NOMO-1 treated with dmso at 0.1 percent for 144 hours (cell line): ENCODE data around the gene GLCCI1.

Source experiments
- DNase-seq: peaks from one replicate; lab custom pipeline; 2025; ENCODE audit not compliant: unreplicated experiment; lab: John Stamatoyannopoulos, UW

Gene GLCCI1

GRCh38 chr7:8126601-8127167 lies 158.1 kb downstream of the GLCCI1 start:
- DNase-seq: no peak

GRCh38 chr7:8128449-8129317 lies 160.1 kb downstream of the GLCCI1 start:
- no peak for DNase-seq

GRCh38 chr7:8129318-8129659 lies 160.7 kb downstream of the GLCCI1 start:
- no peak for DNase-seq

- no peak for DNase-seq
Measured at GRCh38 chr7:8130663-8131062, 162.1 kb downstream of the GLCCI1 start.

GRCh38 chr7:8131694-8132605 lies 163.4 kb downstream of the GLCCI1 start:
- DNase-seq: no peak

- no peak for DNase-seq
Measured at GRCh38 chr7:8133188-8133848, 164.7 kb downstream of the GLCCI1 start.

- DNase-seq: no peak
Measured at GRCh38 chr7:8134089-8134733, 165.6 kb downstream of the GLCCI1 start.

GRCh38 chr7:8135417-8135816 lies 166.8 kb downstream of the GLCCI1 start:
- no peak for DNase-seq

GRCh38 chr7:8136051-8136730 lies 167.6 kb downstream of the GLCCI1 start:
- DNase-seq: no peak
